GM23248 (cell line): ENCODE measurements around the gene GSTM2. TPM values are rescaled to one million over a fixed set of nuclear protein-coding genes. Genes with fewer than 3 reads are reported as not detected.

Experiments
- DNase-seq: peaks from one replicate; pipeline ENCODE4 v3.0.0-alpha.2; 2015
- H2AFZ ChIP-seq: fragments of 200-600 bp; sonication (generic); 2 replicates; pipeline ENCODE4 v1.6.1; 2016; ENCODE audit warnings: antibody characterized with exemption
- H3F3A ChIP-seq: fragments of 200-600 bp; sonication (generic); 2 replicates; pipeline ENCODE4 v1.6.1; 2016; ENCODE audit warnings: mild to moderate bottlenecking, antibody characterized with exemption, mixed run types; ENCODE audit not compliant: insufficient read depth
- H3K27ac ChIP-seq: fragments of 200-600 bp; sonication (generic); 2 replicates; pipeline ENCODE4 v1.5.1; 2016; ENCODE audit warnings: mild to moderate bottlenecking
- H3K27me3 ChIP-seq: fragments of 200-600 bp; sonication (generic); replicated peaks from 2 replicates; pipeline ENCODE4 v1.6.1; 2016; ENCODE audit warnings: mild to moderate bottlenecking; ENCODE audit not compliant: insufficient read depth
- H3K36me3 ChIP-seq: fragments of 200-600 bp; sonication (generic); 2 replicates; pipeline ENCODE4 v1.6.1; 2016; ENCODE audit warnings: low read depth, mild to moderate bottlenecking
- H3K4me1 ChIP-seq: fragments of 200-600 bp; sonication (generic); 2 replicates; pipeline ENCODE4 v1.6.1; 2016; ENCODE audit warnings: mild to moderate bottlenecking; ENCODE audit not compliant: insufficient read depth
- H3K4me2 ChIP-seq: fragments of 200-600 bp; sonication (generic); one replicate; pipeline ENCODE4 v1.6.1; 2016; ENCODE audit warnings: mild to moderate bottlenecking; ENCODE audit not compliant: unreplicated experiment
- H3K4me3 ChIP-seq: fragments of 200-600 bp; sonication (generic); 2 replicates; pipeline ENCODE4 v1.5.1; 2016; ENCODE audit warnings: mild to moderate bottlenecking
- H3K79me2 ChIP-seq: fragments of 200-600 bp; sonication (generic); 2 replicates; pipeline ENCODE4 v1.6.1; 2016; ENCODE audit warnings: mild to moderate bottlenecking; ENCODE audit not compliant: insufficient read depth
- H3K9ac ChIP-seq: fragments of 200-600 bp; sonication (generic); 2 replicates; pipeline ENCODE4 v1.6.1; 2016; ENCODE audit warnings: mild to moderate bottlenecking
- H3K9me2 ChIP-seq: fragments of 200-600 bp; sonication (generic); 2 replicates; pipeline ENCODE4 v1.6.1; 2016; ENCODE audit warnings: mixed run types, mild to moderate bottlenecking, moderate library complexity; ENCODE audit not compliant: insufficient read depth
- H3K9me3 ChIP-seq: fragments of 200-600 bp; sonication (generic); one replicate; pipeline ENCODE4 v1.6.1; 2017; ENCODE audit warnings: low read depth
- H4K20me1 ChIP-seq: fragments of 200-600 bp; sonication (generic); 2 replicates; pipeline ENCODE4 v1.6.0; 2016; ENCODE audit not compliant: insufficient read depth
- EZH2 ChIP-seq: fragments of 200-600 bp; sonication (generic); IDR thresholded peaks from 2 replicates; pipeline ENCODE4 v1.6.1; 2018; ENCODE audit warnings: antibody characterized with exemption, mild to moderate bottlenecking; ENCODE audit not compliant: insufficient read depth, poor library complexity, severe bottlenecking
- EZH2phosphoT487 ChIP-seq: fragments of 200-600 bp; sonication (generic); IDR thresholded peaks from 2 replicates; pipeline ENCODE4 v1.6.1; 2018; ENCODE audit warnings: antibody characterized with exemption, moderate library complexity, mild to moderate bottlenecking, low read depth; ENCODE audit not compliant: insufficient read depth
- WGBS, 2 experiments: methylation state at CpG; one replicate each; pipeline ENCODE4 v1.1.6; 2015 to 2017; ENCODE audit warnings: low lambda C conversion rate in 2 of 2, low coverage in 1 of 2; ENCODE audit errors: missing lambda C conversion rate in 2 of 2; 5-methylcytosine and 5-hydroxymethylcytosine counted together
- in situ Hi-C: fragments of 300-500 bp; cut with MboI; formaldehyde crosslinking; loops from 2 replicates; pipeline ENCODE4 v1.15.0; 2020
- polyA plus RNA-seq: library from polyadenylated mRNA; unstranded; fragments of >200 nt; fragmentation: Nextera tagmentation; extraction: Ambion mirVana; gene quantifications from 2 replicates; pipeline ENCODE4 v1.2.1, GENCODE V29; 2016
- total RNA-seq: library from RNA; depleted of rRNA; stranded (reverse); fragments of >200 nt; shearing (Covaris generic); gene quantifications from 2 replicates; pipeline ENCODE4 v1.2.3, GENCODE V29; 2014

The GSTM2 gene
- total and polyA plus RNA-seq, 2 experiments from 2014 or later = 19.7 to 41.2 TPM

GRCh38 chr1:109622895-109623294 is 45.0 kb upstream of the GSTM2 start:
- in situ Hi-C loops = no loop called here
- WGBS, 2 experiments = 77 to 86% methylated on average over 3 of the region's 3 CpGs

GRCh38 chr1:109623601-109624161 is 44.2 kb upstream of the GSTM2 start:
- no peak overlapping the region for H2AFZ ChIP-seq
- no peaks in the 10 kb centered on the region for H3K27me3 ChIP-seq
- no peaks in the 10 kb centered on the region for H3K9me2 ChIP-seq
- in situ Hi-C loops = no loop called here
- H3F3A ChIP-seq = peaks cover 7% of the 10 kb centered on the region
- peaks cover 67% of the 10 kb centered on the region for H3K79me2 ChIP-seq
- H4K20me1 ChIP-seq = no peaks in the 10 kb centered on the region; the same call in 1 of the 2 replicates
- H3K4me2 ChIP-seq = peak overlapping the region; percentile 28
- TF ChIP-seq EZH2 = no peak
- TF ChIP-seq EZH2phosphoT487 = no peak
- DNase-seq = peak; percentile 40
- no peak overlapping the region for H3K27ac ChIP-seq
- 52 to 62% methylated on average over 9 to 11 of the region's 11 CpGs for WGBS, 2 experiments
- H3K9ac ChIP-seq = peak overlapping the region; percentile 51
- H3K9me3 ChIP-seq = no peaks in the 10 kb centered on the region
- peak overlapping the region; percentile 31; the same call in 1 of the 2 replicates for H3K4me3 ChIP-seq
- H3K36me3 ChIP-seq = no peaks in the 10 kb centered on the region; the same call in 1 of the 2 replicates
- H3K4me1 ChIP-seq = peaks cover 39% of the 10 kb centered on the region

More at GRCh38 chr1:109622895-109623294, 45.0 kb upstream of the GSTM2 start:
- Histone ChIP-seq H4K20me1 (no peaks in the 10 kb centered on the region; the same call in 1 of the 2 replicates), H3K4me2 (peak overlapping the region; percentile 95), H3F3A (peaks cover 14% of the 10 kb centered on the region), H3K27ac (no peak overlapping the region), H3K4me3 (0 out of 2 replicates have a peak overlapping the region, but pooled peaks have one; percentile 9), H3K36me3 (no peaks in the 10 kb centered on the region), H3K9me3 (no peaks in the 10 kb centered on the region), H3K9ac (peak overlapping the region; percentile 51; the same call in 1 of the 2 replicates), H3K4me1 (peaks cover 46% of the 10 kb centered on the region), H2AFZ (no peak overlapping the region), H3K27me3 (no peaks in the 10 kb centered on the region), H3K9me2 (no peaks in the 10 kb centered on the region), H3K79me2 (peaks cover 67% of the 10 kb centered on the region)
- TF ChIP-seq EZH2phosphoT487 (no peak), EZH2 (no peak)
- DNase-seq = no peak

GRCh38 chr1:109624201-109625010 is 43.5 kb upstream of the GSTM2 start:
- WGBS, 2 experiments = 71 to 73% methylated on average over 17 of the region's 17 CpGs
- H4K20me1 ChIP-seq = no peaks in the 10 kb centered on the region; the same call in 1 of the 2 replicates

GRCh38 chr1:109625176-109625575 is 42.7 kb upstream of the GSTM2 start:
- Histone ChIP-seq H3K36me3 (peaks cover 6% of the 10 kb centered on the region; the same call in 1 of the 2 replicates), H3K9me2 (no peaks in the 10 kb centered on the region), H3F3A (no peaks in the 10 kb centered on the region), H3K4me3 (no peak overlapping the region), H2AFZ (no peak overlapping the region), H3K9me3 (no peaks in the 10 kb centered on the region), H3K9ac (no peak overlapping the region), H3K4me2 (no peak overlapping the region), H3K79me2 (peaks cover 62% of the 10 kb centered on the region), H3K27me3 (no peaks in the 10 kb centered on the region), H3K27ac (no peak overlapping the region), H3K4me1 (peaks cover 31% of the 10 kb centered on the region; the same call in 1 of the 2 replicates), H4K20me1 (no peaks in the 10 kb centered on the region; the same call in 1 of the 2 replicates)
- DNase-seq = no peak
- in situ Hi-C loops = loop anchor here (5.0 kb wide), 1 partner anchor 78 kb away; the partner anchor contains the start of gene GNAI3
- WGBS, 2 experiments = 94 to 97% methylated on average over 7 to 16 of the region's 16 CpGs
- TF ChIP-seq EZH2phosphoT487 = no peak
- no peak for TF ChIP-seq EZH2

More at GRCh38 chr1:109624201-109625010, 43.5 kb upstream of the GSTM2 start:
- H3K4me2 ChIP-seq = peak overlapping the region; percentile 28
- DNase-seq = no peak
- H3K4me1 ChIP-seq = peaks cover 31% of the 10 kb centered on the region
- H3K79me2 ChIP-seq = peaks cover 67% of the 10 kb centered on the region
- no peak overlapping the region; the same call in 1 of the 2 replicates for H3K27ac ChIP-seq
- TF ChIP-seq EZH2 (no peak), EZH2phosphoT487 (no peak)
- H3K27me3 ChIP-seq = no peaks in the 10 kb centered on the region
- in situ Hi-C loops = loop anchor here (5.0 kb wide), 1 partner anchor 77 kb away; the partner anchor contains the start of gene GNAI3
- no peaks in the 10 kb centered on the region for H3K9me2 ChIP-seq
- H3K9ac ChIP-seq = peak overlapping the region; percentile 51; the same call in 1 of the 2 replicates
- 0 out of 2 replicates have a peak overlapping the region, but pooled peaks have one; percentile 31 for H3K4me3 ChIP-seq
- H3F3A ChIP-seq = no peaks in the 10 kb centered on the region
- peaks cover 3% of the 10 kb centered on the region; the same call in 1 of the 2 replicates for H3K36me3 ChIP-seq
- H2AFZ ChIP-seq = no peak overlapping the region
- H3K9me3 ChIP-seq = no peaks in the 10 kb centered on the region
